H1 (cell line): ENCODE data around the gene ZNF823. TPM values are rescaled to one million over a fixed set of nuclear protein-coding genes. Genes with fewer than 3 reads are reported as not detected.

Experiments
- CTCF ChIA-PET: fragments of 300-600 bp; sonication (Branson Sonifier 250); formaldehyde crosslinking; loops from one replicate; lab custom pipeline; 2021; ENCODE audit not compliant: partially characterized antibody; lab: Charles Lee
- POLR2A ChIA-PET: fragments of 300-600 bp; sonication (Branson Sonifier 250); formaldehyde crosslinking; loops from one replicate; lab custom pipeline; 2021; ENCODE audit warnings: inconsistent platforms; ENCODE audit not compliant: partially characterized antibody; lab: Charles Lee
- DNase-seq, 2 experiments: peaks; one replicate each; pipeline versions ENCODE4 v3.0.0 to v3.0.0-alpha.2; 2010 to 2022; ENCODE audit warnings: low spot score in 2 of 2, low read depth in 1 of 2, mixed read lengths in 1 of 2
- FAIRE-seq: peaks from 2 replicates; lab custom pipeline; 2011; peaks lifted over from hg19 to GRCh38; lab: Jason Lieb, UNC
- H2AFZ ChIP-seq: 2 replicates; pipeline ENCODE4 v1.8.1; 2012; ENCODE audit warnings: low read length, inconsistent platforms
- H2AK5ac ChIP-seq: 2 replicates; pipeline ENCODE4 v1.6.1; 2013; ENCODE audit warnings: low read depth, low read length
- H2BK120ac ChIP-seq: replicated peaks from 2 replicates; pipeline ENCODE3; 2013; ENCODE audit warnings: low read depth, low read length, inconsistent platforms
- H2BK12ac ChIP-seq: 2 replicates; pipeline ENCODE4 v1.6.1; 2013; ENCODE audit warnings: low read depth, low read length
- H2BK15ac ChIP-seq: 2 replicates; pipeline ENCODE4 v1.6.1; 2013; ENCODE audit warnings: low read length
- H2BK20ac ChIP-seq: 2 replicates; pipeline ENCODE4 v1.6.1; 2013; ENCODE audit warnings: low read length
- H2BK5ac ChIP-seq: 2 replicates; pipeline ENCODE4 v1.6.1; 2013; ENCODE audit warnings: low read depth, low read length
- H3K14ac ChIP-seq: 2 replicates; pipeline ENCODE4 v1.6.1; 2013; ENCODE audit warnings: inconsistent platforms; ENCODE audit not compliant: insufficient read length
- H3K18ac ChIP-seq: 2 replicates; pipeline ENCODE4 v1.6.1; 2013; ENCODE audit warnings: low read length; ENCODE audit errors: extremely low read depth
- H3K23ac ChIP-seq: 2 replicates; pipeline ENCODE4 v1.6.1; 2013; ENCODE audit warnings: inconsistent platforms; ENCODE audit not compliant: insufficient read length
- H3K23me2 ChIP-seq: 2 replicates; pipeline ENCODE4 v1.6.1; 2013; ENCODE audit warnings: low read depth, low read length
- H3K27ac ChIP-seq: 2 replicates; pipeline ENCODE4 v1.6.1; 2011; ENCODE audit warnings: low read depth, low read length, inconsistent platforms
- H3K27me3 ChIP-seq, 4 experiments: replicated peaks in 1 of 4; 1 replicate in 1 of 4; 2 replicates in 3 of 4; pipeline versions ENCODE4 v1.6.1 to v1.8.1; 2011 to 2013; ENCODE audit warnings: low read length in 3 of 4, mild to moderate bottlenecking in 3 of 4, inconsistent platforms in 2 of 4, mixed read lengths in 2 of 4, moderate library complexity in 1 of 4; ENCODE audit not compliant: control insufficient read depth in 3 of 4, insufficient read depth in 3 of 4; ENCODE audit errors: extremely low read depth in 1 of 4
- H3K36me3 ChIP-seq, 4 experiments: 2 replicates each; pipeline versions ENCODE4 v1.6.1 to v1.8.1; 2011 to 2013; ENCODE audit warnings: mild to moderate bottlenecking in 4 of 4, low read length in 3 of 4, moderate library complexity in 2 of 4, control low read depth in 1 of 4, inconsistent platforms in 1 of 4; ENCODE audit not compliant: insufficient read depth in 4 of 4, control insufficient read depth in 2 of 4
- H3K4ac ChIP-seq: replicated peaks from 2 replicates; pipeline ENCODE3; 2013; ENCODE audit warnings: low read length, low read depth, mixed read lengths, inconsistent platforms; ENCODE audit not compliant: insufficient read length
- H3K4me1 ChIP-seq, 4 experiments: replicated peaks in 1 of 4; 1 replicate in 1 of 4; 2 replicates in 3 of 4; pipeline versions ENCODE4 v1.6.1 to v1.8.1; 2011 to 2013; ENCODE audit warnings: low read length in 3 of 4, inconsistent platforms in 2 of 4, mixed read lengths in 1 of 4; ENCODE audit not compliant: insufficient read depth in 4 of 4, control insufficient read depth in 3 of 4
- H3K4me2 ChIP-seq, 2 experiments: 2 replicates each; pipeline versions ENCODE4 v1.6.1 to v1.8.1; 2011 to 2013; ENCODE audit warnings: low read depth in 2 of 2, low read length in 2 of 2, control low read depth in 1 of 2, inconsistent platforms in 1 of 2, mild to moderate bottlenecking in 1 of 2; ENCODE audit not compliant: insufficient read depth in 1 of 2
- H3K4me3 ChIP-seq, 4 experiments: fragments of 200-600, 300-600 bp in 1 of 4; sonication (generic), shearing (Covaris generic), sonication (Bioruptor Twin) in 1 of 4; 2 replicates each; pipeline versions ENCODE4 v1.5.1 to v1.8.1; 2011 to 2016; ENCODE audit warnings: low read length in 4 of 4, low read depth in 3 of 4, control low read depth in 2 of 4, inconsistent platforms in 2 of 4, mild to moderate bottlenecking in 2 of 4, mixed read lengths in 1 of 4, moderate library complexity in 1 of 4; ENCODE audit not compliant: insufficient read depth in 2 of 4; ENCODE audit errors: extremely low read depth in 1 of 4
- H3K56ac ChIP-seq: replicated peaks from 2 replicates; pipeline ENCODE3; 2013; ENCODE audit warnings: low read depth, mild to moderate bottlenecking, mixed read lengths, low read length, inconsistent platforms; ENCODE audit not compliant: insufficient read length
- H3K79me1 ChIP-seq: 2 replicates; pipeline ENCODE4 v1.6.1; 2013; ENCODE audit warnings: low read depth, low read length, control low read depth
- H3K79me2 ChIP-seq, 2 experiments: 2 replicates each; pipeline versions ENCODE4 v1.6.1 to v1.8.1; 2012 to 2013; ENCODE audit warnings: low read length in 2 of 2, mild to moderate bottlenecking in 2 of 2, inconsistent platforms in 1 of 2; ENCODE audit not compliant: insufficient read depth in 2 of 2, control insufficient read depth in 1 of 2
- H3K9ac ChIP-seq, 4 experiments: replicated peaks in 1 of 4; 1 replicate in 1 of 4; 2 replicates in 3 of 4; pipeline versions ENCODE4 v1.6.1 to v1.8.1; 2011 to 2013; ENCODE audit warnings: low read depth in 3 of 4, low read length in 3 of 4, control low read depth in 2 of 4, mild to moderate bottlenecking in 2 of 4, moderate library complexity in 2 of 4, inconsistent platforms in 1 of 4; ENCODE audit errors: extremely low read depth in 1 of 4
- H3K9me3 ChIP-seq, 2 experiments: 2 replicates each; pipeline versions ENCODE4 v1.6.1 to v1.8.1; 2012 to 2013; ENCODE audit warnings: mild to moderate bottlenecking in 2 of 2, moderate library complexity in 2 of 2, control low read depth in 1 of 2, inconsistent platforms in 1 of 2, low read depth in 1 of 2, low read length in 1 of 2, mixed read lengths in 1 of 2; ENCODE audit not compliant: insufficient read depth in 2 of 2
- H4K20me1 ChIP-seq, 2 experiments: replicated peaks in 1 of 2; 2 replicates each; pipeline versions ENCODE3 to v1.8.1; 2011 to 2013; ENCODE audit warnings: inconsistent platforms in 2 of 2, low read length in 2 of 2, mild to moderate bottlenecking in 1 of 2; ENCODE audit not compliant: insufficient read depth in 2 of 2, control insufficient read depth in 1 of 2
- H4K5ac ChIP-seq: 2 replicates; pipeline ENCODE4 v1.6.1; 2013; ENCODE audit warnings: low read length, low read depth, mixed read lengths, inconsistent platforms; ENCODE audit not compliant: insufficient read length
- H4K8ac ChIP-seq: 2 replicates; pipeline ENCODE4 v1.8.0; 2013; ENCODE audit warnings: mild to moderate bottlenecking, moderate library complexity, low read length, inconsistent platforms; ENCODE audit not compliant: insufficient read depth; ENCODE audit errors: extremely low read depth
- H4K91ac ChIP-seq: replicated peaks from 2 replicates; pipeline ENCODE3; 2013; ENCODE audit warnings: low read length, mixed read lengths, inconsistent platforms; ENCODE audit not compliant: insufficient read length
- ATF2 ChIP-seq: IDR thresholded peaks from 2 replicates; pipeline ENCODE4 v1.6.1; 2012; ENCODE audit warnings: low read length, inconsistent platforms
- BACH1 ChIP-seq: IDR thresholded peaks from 2 replicates; pipeline ENCODE4 v1.6.1; 2012; ENCODE audit warnings: low read length, improper control_type of control experiment
- CREB1 ChIP-seq: IDR thresholded peaks from 2 replicates; pipeline ENCODE4 v1.6.1; 2012; ENCODE audit warnings: inconsistent platforms
- KDM1A ChIP-seq: fragments of 200-600, 300-600 bp; sonication (generic); IDR thresholded peaks from 2 replicates; pipeline ENCODE4 v1.7.1; 2016; ENCODE audit warnings: mild to moderate bottlenecking, low read length, borderline replicate concordance
- KDM4A ChIP-seq: IDR thresholded peaks from one replicate; pipeline ENCODE4 v1.7.1; 2012; ENCODE audit warnings: low read depth, mild to moderate bottlenecking, moderate library complexity, low read length, inconsistent platforms; ENCODE audit not compliant: severe bottlenecking
- MAFK ChIP-seq: IDR thresholded peaks from 2 replicates; pipeline ENCODE4 v1.6.1; 2012; ENCODE audit warnings: low read depth, mild to moderate bottlenecking, improper control_type of control experiment, low read length
- PHF8 ChIP-seq: fragments of 200-600 bp; sonication (generic); conservative IDR thresholded peaks from 2 replicates; pipeline ENCODE4 v1.7.1; 2012; ENCODE audit warnings: low read depth, mild to moderate bottlenecking, inconsistent platforms, low read length, moderate library complexity
- POU5F1 ChIP-seq: IDR thresholded peaks from 2 replicates; pipeline ENCODE4 v1.6.1; 2011; ENCODE audit warnings: low read depth, mild to moderate bottlenecking, low read length, moderate library complexity
- RAD21 ChIP-seq, 2 experiments: IDR thresholded peaks in 1 of 2; conservative IDR thresholded peaks in 1 of 2; 2 replicates each; pipeline ENCODE4 v1.6.1; 2011; ENCODE audit warnings: low read depth in 2 of 2, low read length in 2 of 2, improper control_type of control experiment in 1 of 2, inconsistent platforms in 1 of 2, mild to moderate bottlenecking in 1 of 2, moderate library complexity in 1 of 2
- RXRA ChIP-seq: IDR thresholded peaks from 2 replicates; pipeline ENCODE4 v1.6.1; 2011; ENCODE audit warnings: low read depth, mild to moderate bottlenecking, low read length, moderate library complexity; ENCODE audit not compliant: insufficient read depth
- SIRT6 ChIP-seq: IDR thresholded peaks from one replicate; pipeline ENCODE4 v1.7.1; 2012; ENCODE audit warnings: low read length, inconsistent platforms
- SIX5 ChIP-seq: IDR thresholded peaks from 2 replicates; pipeline ENCODE4 v1.6.1; 2011; ENCODE audit warnings: mild to moderate bottlenecking, low read depth, low read length
- TCF12 ChIP-seq: IDR thresholded peaks from 2 replicates; pipeline ENCODE4 v1.6.1; 2011; ENCODE audit warnings: low read depth, mild to moderate bottlenecking, low read length
- WGBS, 2 experiments: shearing (Covaris generic) in 1 of 2; methylation state at CpG; one replicate each; pipeline versions ENCODE4 v1.1.6 to v1.1.7; 2013 to 2015; ENCODE audit warnings: low lambda C conversion rate in 2 of 2, mixed read lengths in 2 of 2, inconsistent platforms in 1 of 2, low coverage in 1 of 2, missing lambda C conversion rate in 1 of 2; ENCODE audit not compliant: insufficient replicate concordance in 2 of 2, insufficient coverage in 1 of 2, insufficient read length in 1 of 2; ENCODE audit errors: extremely low coverage in 1 of 2, missing lambda C conversion rate in 1 of 2; 5-methylcytosine and 5-hydroxymethylcytosine counted together
- polyA plus RNA-seq, 7 experiments: library from polyadenylated mRNA; depleted of rRNA in 3 of 7; stranded (reverse) in 5 of 7; unstranded in 2 of 7; fragments of >200 nt in 5 of 7; fragments of 200-250 nt in 2 of 7; gene quantifications; 1 replicate in 5 of 7; 2 replicates in 1 of 7; 4 replicates in 1 of 7; pipeline versions ENCODE4 v1.2.1 to v1.2.3, GENCODE V29; 2011 to 2013; ENCODE audit warnings: missing spikeins in 2 of 7, mixed read lengths in 2 of 7
- total RNA-seq: library from RNA; stranded (reverse); fragmentation: NEBNext Ultra II Directional; extraction: Animal tissue kit (Norgen Biotek cat#: 25700); gene quantifications from 2 replicates; pipeline ENCODE4 v1.2.1, GENCODE V29; 2021

ZNF823 gene
- total and polyA plus RNA-seq, 2 of the 8 experiments (the other 6 are each of a cell fraction or from before 2014, with no cell fraction given) = 0.73 to 2.4 TPM

GRCh38 chr19:11721681-11722080 is 17.1 kb downstream of the ZNF823 start:
- no peak overlapping the region for H2BK120ac ChIP-seq
- no peak overlapping the region for H3K23ac ChIP-seq
- H3K56ac ChIP-seq = no peak overlapping the region
- H2BK12ac ChIP-seq = no peak overlapping the region
- no peak overlapping the region for H4K91ac ChIP-seq
- H2BK5ac ChIP-seq = no peak overlapping the region
- H2BK15ac ChIP-seq = no peak overlapping the region
- peaks cover 27 to 35% of the 10 kb centered on the region in 2 experiments for H3K9me3 ChIP-seq
- WGBS, 2 experiments = 89% methylated on average over 5 of the region's 5 CpGs; no CpG with 5 or more reads in 1 of the 2 experiments
- H3K79me2 ChIP-seq = no peaks in the 10 kb centered on the region
- no peak overlapping the region for H2AFZ ChIP-seq
- no peak overlapping the region for H3K14ac ChIP-seq
- H3K27me3 ChIP-seq = no peaks in the 10 kb centered on the region
- no peak overlapping the region for H3K4me2 ChIP-seq
- H3K9ac ChIP-seq = no peak overlapping the region
- no peak overlapping the region for H3K4me3 ChIP-seq
- DNase-seq = no peak
- no peaks in the 10 kb centered on the region for H4K20me1 ChIP-seq
- H3K27ac ChIP-seq = no peak overlapping the region
- no peak overlapping the region for H3K4ac ChIP-seq
- no peak for FAIRE-seq
- no peak overlapping the region for H3K18ac ChIP-seq
- ChIA-PET POLR2A (no interaction called here), CTCF (interaction anchor here (0.8 kb wide), 1 partner anchor 21 kb away, joined by 3 read pairs; no protein-coding TSS in a partner anchor)
- peaks cover 0 to 25% (median 12%) of the 10 kb centered on the region in 4 experiments; a peak in 5 of 8 replicates for H3K36me3 ChIP-seq
- no peaks in the 10 kb centered on the region for H3K4me1 ChIP-seq
- H2AK5ac ChIP-seq = no peak overlapping the region
- H3K79me1 ChIP-seq = no peaks in the 10 kb centered on the region
- H2BK20ac ChIP-seq = no peak overlapping the region
- H4K8ac ChIP-seq = no peak overlapping the region
- H3K23me2 ChIP-seq = no peaks in the 10 kb centered on the region
- no peak overlapping the region for H4K5ac ChIP-seq
- TF ChIP-seq TCF12 = no peak
- no peak for TF ChIP-seq BACH1
- TF ChIP-seq KDM1A = no peak
- TF ChIP-seq KDM4A = no peak
- TF ChIP-seq SIX5 = no peak
- no peak for TF ChIP-seq RXRA
- no peak for TF ChIP-seq SIRT6
- TF ChIP-seq RAD21 (IDR thresholded peaks at IDR 0.05 in 1 of 2, conservative IDR thresholded peaks at IDR 0.05 in 1 of 2; ENCODE audit: low read depth in 2 of 2, low read length in 2 of 2) = no peak
- no peak for TF ChIP-seq PHF8
- no peak for TF ChIP-seq CREB1
- no peak for TF ChIP-seq POU5F1
- TF ChIP-seq ATF2 = no peak
- TF ChIP-seq MAFK = no peak
